Prostate gland (tissue), 2 donors: ENCODE data around the gene THNSL1. TPM values are rescaled to one million over a fixed set of nuclear protein-coding genes. Genes with fewer than 3 reads are reported as not detected.
A peak's percentile ranks its signal among the peaks of the same experiment; 100 is the strongest.
"Not testable (repeated sequence)": the region's sequence is repeated elsewhere in the genome, so short reads cannot be mapped to it uniquely, and the experiment has no call there.

Experiments
- DNase-seq: peaks from one replicate; pipeline ENCODE4 v3.0.0-alpha.2; 2019; ENCODE audit warnings: low spot score
- H3K27ac ChIP-seq, 2 donors: fragments of 200-600 bp; sonication (generic); 2 replicates each; pipeline ENCODE4 v1.5.1; 2017 to 2019
- H3K27me3 ChIP-seq: fragments of 200-600 bp; sonication (generic); replicated peaks from 2 replicates; pipeline ENCODE4 v1.5.1; 2019; ENCODE audit not compliant: insufficient read depth
- H3K36me3 ChIP-seq, 2 donors: fragments of 200-600 bp; sonication (generic); 1 replicate in 1 of 2; 2 replicates in 1 of 2; pipeline versions ENCODE4 v1.5.1 to v1.8.1; 2017 to 2019
- H3K4me1 ChIP-seq: fragments of 200-600 bp; sonication (generic); replicated peaks from 2 replicates; pipeline ENCODE4 v1.5.1; 2019
- H3K4me3 ChIP-seq, 2 donors: fragments of 200-600 bp; sonication (generic); 2 replicates each; pipeline ENCODE4 v1.5.1; 2017 to 2019
- H3K9me3 ChIP-seq: fragments of 200-600 bp; sonication (generic); 2 replicates; pipeline ENCODE4 v1.5.1; 2017
- CTCF ChIP-seq, 4 experiments: fragments of 200-600 bp in 2 of 4; fragments of 450-650 bp in 2 of 4; sonication (generic) in 2 of 4; IDR thresholded peaks; 1 replicate in 3 of 4; 2 replicates in 1 of 4; pipeline ENCODE4 v1.5.1; 2016 to 2019; ENCODE audit warnings: antibody characterized with exemption in 4 of 4, mild to moderate bottlenecking in 2 of 4, moderate library complexity in 2 of 4
- POLR2A ChIP-seq: fragments of 450-650 bp; IDR thresholded peaks from one replicate; pipeline ENCODE4 v1.6.1; 2016; ENCODE audit warnings: antibody characterized with exemption, mild to moderate bottlenecking
- POLR2AphosphoS5 ChIP-seq: sonication (generic); formaldehyde crosslinking; IDR thresholded peaks from one replicate; pipeline ENCODE4 v1.6.1; 2017; ENCODE audit warnings: antibody characterized with exemption
- WGBS: methylation state at CpG from one replicate; pipeline ENCODE4 v1.1.5; 2018; 5-methylcytosine and 5-hydroxymethylcytosine counted together
- intact Hi-C: fragments of 100-400 bp; cut with DNase I; formaldehyde crosslinking; loops from one replicate; pipeline ENCODE4 v1.14.2; 2022
- total RNA-seq, 2 donors: library from RNA; depleted of rRNA; stranded (reverse); fragments of >200 nt; gene quantifications; one replicate each; pipeline ENCODE4 v1.1.0, GENCODE V29; 2016

The THNSL1 gene
- total RNA-seq = 1 to 10 TPM; 2.4 to 4.3 TPM

GRCh38 chr10:25016376-25017153 is at the start of gene THNSL1:
Gene THNSL1, plus strand, starts transcription at chr10:25016612. Its CDS starts 6,612 bp downstream, at chr10:25023224.
- no peaks in the 10 kb centered on the region for H3K4me1 ChIP-seq
- WGBS = under 1% methylated on average over 69 of the region's 69 CpGs
- peak; percentile 98 for DNase-seq
- TF ChIP-seq POLR2A (peak; percentile 68), POLR2AphosphoS5 (peak; percentile 87), CTCF (IDR thresholded peaks at IDR 0.05) (peak in 2 of 4 experiments; percentile 2 to 6)
- no peaks in the 10 kb centered on the region for H3K27me3 ChIP-seq
- intact Hi-C loops = loop anchor here (5.0 kb wide), 2 partner anchors 64 to 294 kb away; partner anchors contain the start of genes ARHGAP21 and PRTFDC1
- H3K27ac ChIP-seq = peak within 1 kb of the TSS; percentile 86 to 89
- no peaks in the 10 kb centered on the region for H3K36me3 ChIP-seq
- no peaks in the 10 kb centered on the region for H3K9me3 ChIP-seq
- H3K4me3 ChIP-seq = peak within 1 kb of the TSS; percentile 52 to 57

- WGBS = 80% methylated on average over 5 of the region's 5 CpGs
- no peak for TF ChIP-seq POLR2A
- no peak for TF ChIP-seq CTCF (IDR thresholded peaks at IDR 0.05)
- no peak for TF ChIP-seq POLR2AphosphoS5
Measured at GRCh38 chr10:24966962-24967481, 49.4 kb upstream of the THNSL1 start.

GRCh38 chr10:24968349-24968748 is 48.1 kb upstream of the THNSL1 start:
- Histone ChIP-seq H3K4me1 (no peaks in the 10 kb centered on the region), H3K4me3 (no peak overlapping the region), H3K9me3 (no peaks in the 10 kb centered on the region), H3K27ac (no peak overlapping the region), H3K36me3 (no peaks in the 10 kb centered on the region), H3K27me3 (no peaks in the 10 kb centered on the region)
- no peak for DNase-seq
- intact Hi-C loops = no loop called here
- TF ChIP-seq POLR2A = no peak
- TF ChIP-seq POLR2AphosphoS5 = no peak
- TF ChIP-seq CTCF (IDR thresholded peaks at IDR 0.05) = no peak
- 98% methylated on average over 7 of the region's 7 CpGs for WGBS

More at GRCh38 chr10:24966962-24967481, 49.4 kb upstream of the THNSL1 start:
- H3K27ac ChIP-seq = no peak overlapping the region
- H3K9me3 ChIP-seq = no peaks in the 10 kb centered on the region
- no peaks in the 10 kb centered on the region for H3K36me3 ChIP-seq
- intact Hi-C loops = no loop called here
- H3K27me3 ChIP-seq = no peaks in the 10 kb centered on the region
- H3K4me3 ChIP-seq = no peak overlapping the region
- no peak for DNase-seq
- no peaks in the 10 kb centered on the region for H3K4me1 ChIP-seq

- H3K27ac ChIP-seq, H3K4me3 ChIP-seq, H3K36me3 ChIP-seq, intact Hi-C loops, DNase-seq, H3K9me3 ChIP-seq, H3K4me1 ChIP-seq, H3K27me3 ChIP-seq: not testable (repeated sequence)
- WGBS = 91% methylated on average over 11 of the region's 11 CpGs
Measured at GRCh38 chr10:24968951-24969350, 47.5 kb upstream of the THNSL1 start.

- 42% methylated on average over 2 of the region's 2 CpGs for WGBS
- H3K27ac ChIP-seq = no peak overlapping the region
- no peaks in the 10 kb centered on the region for H3K27me3 ChIP-seq
- TF ChIP-seq CTCF (IDR thresholded peaks at IDR 0.05) = no peak
- no peak for TF ChIP-seq POLR2AphosphoS5
- no peak for TF ChIP-seq POLR2A
- intact Hi-C loops = no loop called here
- H3K9me3 ChIP-seq = no peaks in the 10 kb centered on the region
- no peak for DNase-seq
- H3K36me3 ChIP-seq = no peaks in the 10 kb centered on the region
- no peak overlapping the region for H3K4me3 ChIP-seq
- H3K4me1 ChIP-seq = no peaks in the 10 kb centered on the region
Measured at GRCh38 chr10:24969841-24970281, 46.6 kb upstream of the THNSL1 start.
